Activated CD4-positive, alpha-beta memory T cell treated with anti-CD3 and anti-CD28 coated beads for 36 hours (primary cell): ENCODE measurements around the gene TSC22D3. TPM values are rescaled to one million over a fixed set of nuclear protein-coding genes. Genes with fewer than 3 reads are reported as not detected.
"Not testable (repeated sequence)": the region's sequence is repeated elsewhere in the genome, so short reads cannot be mapped to it uniquely, and the experiment has no call there.

Experiments
- CTCF ChIA-PET: fragments of 350-600 bp; sonication (Branson Sonifier 250); formaldehyde crosslinking; loops from one replicate; lab custom pipeline; 2021; ENCODE audit warnings: antibody characterized with exemption, inconsistent platforms; lab: Charles Lee
- POLR2A ChIA-PET: fragments of 350-600 bp; sonication (Branson Sonifier 250); formaldehyde crosslinking; loops from one replicate; lab custom pipeline; 2021; ENCODE audit warnings: antibody characterized with exemption; lab: Charles Lee
- DNase-seq: peaks from one replicate; pipeline ENCODE4 v3.0.0-alpha.2; 2020
- H3K27ac Mint-ChIP-seq: one replicate; pipeline ENCODE4 v1.8.0; 2021; ENCODE audit warnings: mixed read lengths
- H3K27me3 Mint-ChIP-seq: one replicate; pipeline ENCODE4 v1.8.0; 2021; ENCODE audit warnings: mixed read lengths
- H3K36me3 Mint-ChIP-seq: one replicate; pipeline ENCODE4 v1.8.0; 2021; ENCODE audit warnings: mixed read lengths
- H3K4me1 Mint-ChIP-seq: one replicate; pipeline ENCODE4 v1.8.0; 2021; ENCODE audit warnings: low read depth, mixed read lengths
- H3K4me3 Mint-ChIP-seq: one replicate; pipeline ENCODE4 v1.8.0; 2021; ENCODE audit warnings: mild to moderate bottlenecking, mixed read lengths
- H3K9me3 Mint-ChIP-seq: one replicate; pipeline ENCODE4 v1.8.0; 2021; ENCODE audit warnings: mixed read lengths
- intact Hi-C: fragments of 100-400 bp; cut with micrococcal nuclease; formaldehyde crosslinking; loops from one replicate; pipeline ENCODE4 v1.15.1; 2023
- total RNA-seq, 2 experiments: library from RNA; stranded (reverse); gene quantifications; one replicate each; pipeline ENCODE4 v1.2.3, GENCODE V29; 2021

The TSC22D3 gene
- total RNA-seq, 2 experiments from 2014 or later, result 26.0 to 28.2 TPM

GRCh38 chrX:107675365-107675654 lies 100.3 kb downstream of the TSC22D3 start:
- Mint-ChIP-seq H3K9me3 (no peaks in the 10 kb centered on the region), H3K27me3 (no peaks in the 10 kb centered on the region), H3K36me3 (no peaks in the 10 kb centered on the region), H3K4me3 (peak overlapping the region; percentile 86), H3K4me1 (peaks cover 61% of the 10 kb centered on the region), H3K27ac (peak overlapping the region; percentile 80)
- CTCF ChIA-PET, result interaction anchor here (10.6 kb wide), 1 partner anchor 41 kb away, joined by 275 read pairs; no protein-coding TSS in a partner anchor
- no peak for DNase-seq
- POLR2A ChIA-PET, result interaction anchor here (0.6 to 7.5 kb wide), 4 partner anchors 10 to 799 kb away, joined by 4 to 253 read pairs (median 8); partner anchors contain the start of gene PRPS1
- intact Hi-C loops, result loop anchor here (2.0 kb wide), 1 partner anchor 151 kb away; no protein-coding TSS in a partner anchor

GRCh38 chrX:107674480-107675364 lies 100.9 kb downstream of the TSC22D3 start:
- peak overlapping the region; percentile 80 for H3K27ac Mint-ChIP-seq
- peak overlapping the region; percentile 86 for H3K4me3 Mint-ChIP-seq
- H3K4me1 Mint-ChIP-seq, result peaks cover 56% of the 10 kb centered on the region
- H3K9me3 Mint-ChIP-seq, result no peaks in the 10 kb centered on the region
- POLR2A ChIA-PET, result interaction anchor here (0.6 to 7.5 kb wide), 5 partner anchors 11 to 798 kb away, joined by 4 to 253 read pairs (median 4); partner anchors contain the start of gene PRPS1
- H3K27me3 Mint-ChIP-seq, result no peaks in the 10 kb centered on the region
- peak; percentile 59 for DNase-seq
- H3K36me3 Mint-ChIP-seq, result no peaks in the 10 kb centered on the region
- CTCF ChIA-PET, result interaction anchor here (2.3 to 10.6 kb wide), 2 partner anchors 42 to 102 kb away, joined by 48 to 275 read pairs; partner anchors contain the start of genes NCBP2L and TSC22D3
- intact Hi-C loops, result loop anchor here (1.0 to 5.0 kb wide), 6 partner anchors 37 to 348 kb away; partner anchors contain the start of gene PRPS1

GRCh38 chrX:107673933-107674479 lies 101.6 kb downstream of the TSC22D3 start:
- peak; percentile 93 for DNase-seq
- H3K4me3 Mint-ChIP-seq, result peak overlapping the region; percentile 86
- POLR2A ChIA-PET, result interaction anchor here (1.0 to 7.5 kb wide), 7 partner anchors 12 to 152 kb away, joined by 3 to 253 read pairs (median 7); partner anchors contain the start of gene PRPS1
- peaks cover 52% of the 10 kb centered on the region for H3K4me1 Mint-ChIP-seq
- H3K36me3 Mint-ChIP-seq, result no peaks in the 10 kb centered on the region
- H3K9me3 Mint-ChIP-seq, result no peaks in the 10 kb centered on the region
- CTCF ChIA-PET, result interaction anchor here (1.1 to 10.6 kb wide), 8 partner anchors 19 to 220 kb away, joined by 3 to 275 read pairs (median 9); partner anchors contain the start of genes MID2, NCBP2L and TSC22D3
- no peaks in the 10 kb centered on the region for H3K27me3 Mint-ChIP-seq
- intact Hi-C loops, result loop anchor here (1.0 to 5.0 kb wide), 9 partner anchors 37 to 348 kb away; partner anchors contain the start of genes NCBP2L and PRPS1
- H3K27ac Mint-ChIP-seq, result peak overlapping the region; percentile 83

- no peaks in the 10 kb centered on the region for H3K27me3 Mint-ChIP-seq
- ChIA-PET CTCF (interaction anchor here (0.5 to 10.6 kb wide), 22 partner anchors 10 to 1236 kb away, joined by 3 to 275 read pairs (median 4); partner anchors contain the start of genes MID2, NCBP2L and TSC22D3), POLR2A (interaction anchor here (1.0 to 7.5 kb wide), 8 partner anchors 12 to 153 kb away, joined by 3 to 253 read pairs (median 6); partner anchors contain the start of genes PRPS1 and TSC22D3)
- H3K36me3 Mint-ChIP-seq, result no peaks in the 10 kb centered on the region
- no peak for DNase-seq
- H3K27ac Mint-ChIP-seq, result peak overlapping the region; percentile 83
- peaks cover 47% of the 10 kb centered on the region for H3K4me1 Mint-ChIP-seq
- H3K4me3 Mint-ChIP-seq, result peak overlapping the region; percentile 51
- H3K9me3 Mint-ChIP-seq, result no peaks in the 10 kb centered on the region
- intact Hi-C loops, result loop anchor here (1.0 to 5.0 kb wide), 5 partner anchors 44 to 349 kb away; partner anchors contain the start of gene NCBP2L
Observed at GRCh38 chrX:107673431-107673830, 102.2 kb downstream of the TSC22D3 start.

GRCh38 chrX:107672955-107673378 lies 102.6 kb downstream of the TSC22D3 start:
- POLR2A ChIA-PET, result interaction anchor here (0.7 to 7.5 kb wide), 8 partner anchors 11 to 153 kb away, joined by 3 to 253 read pairs (median 6); partner anchors contain the start of genes PRPS1 and TSC22D3
- intact Hi-C loops, result loop anchor here (1.0 to 5.0 kb wide), 5 partner anchors 44 to 349 kb away; partner anchors contain the start of gene NCBP2L
- Mint-ChIP-seq H3K27me3 (no peaks in the 10 kb centered on the region), H3K4me1 (peaks cover 42% of the 10 kb centered on the region), H3K36me3 (no peaks in the 10 kb centered on the region), H3K4me3 (peak overlapping the region; percentile 51), H3K9me3 (no peaks in the 10 kb centered on the region), H3K27ac (peak overlapping the region; percentile 83)
- peak; percentile 88 for DNase-seq
- CTCF ChIA-PET, result interaction anchor here (0.5 to 10.6 kb wide), 29 partner anchors 9 to 1236 kb away, joined by 3 to 275 read pairs (median 4); partner anchors contain the start of genes MID2, NCBP2L and TSC22D3

GRCh38 chrX:107671256-107671655 lies 104.3 kb downstream of the TSC22D3 start:
- CTCF ChIA-PET, result interaction anchor here (1.5 to 10.6 kb wide), 2 partner anchors 45 to 106 kb away, joined by 3 to 275 read pairs; partner anchors contain the start of gene NCBP2L
- H3K9me3 Mint-ChIP-seq, H3K4me3 Mint-ChIP-seq, H3K27me3 Mint-ChIP-seq, H3K27ac Mint-ChIP-seq, DNase-seq, H3K36me3 Mint-ChIP-seq: not testable (repeated sequence)
- peaks cover 46% of the 10 kb centered on the region for H3K4me1 Mint-ChIP-seq
- POLR2A ChIA-PET, result interaction anchor here (0.5 kb wide), 1 partner anchor 100 kb away, joined by 4 read pairs; no protein-coding TSS in a partner anchor
- intact Hi-C loops, result loop anchor here (5.0 kb wide), 2 partner anchors 221 to 351 kb away; no protein-coding TSS in a partner anchor

GRCh38 chrX:107669885-107670628 lies 105.5 kb downstream of the TSC22D3 start:
- H3K27ac Mint-ChIP-seq, result no peak overlapping the region
- no peak overlapping the region for H3K4me3 Mint-ChIP-seq
- H3K36me3 Mint-ChIP-seq, result no peaks in the 10 kb centered on the region
- H3K27me3 Mint-ChIP-seq, result no peaks in the 10 kb centered on the region
- CTCF ChIA-PET, result interaction anchor here (0.8 to 10.6 kb wide), 3 partner anchors 14 to 107 kb away, joined by 3 to 275 read pairs (median 3); partner anchors contain the start of gene NCBP2L
- no peaks in the 10 kb centered on the region for H3K9me3 Mint-ChIP-seq
- intact Hi-C loops, result loop anchor here (5.0 kb wide), 2 partner anchors 222 to 352 kb away; no protein-coding TSS in a partner anchor
- peaks cover 36% of the 10 kb centered on the region for H3K4me1 Mint-ChIP-seq
- POLR2A ChIA-PET, result interaction anchor here (0.6 kb wide), 1 partner anchor 208 kb away, joined by 3 read pairs; no protein-coding TSS in a partner anchor
- DNase-seq, result no peak

GRCh38 chrX:107669261-107669660 lies 106.3 kb downstream of the TSC22D3 start:
- ChIA-PET POLR2A (no interaction called here), CTCF (interaction anchor here (0.8 to 10.6 kb wide), 3 partner anchors 10 to 47 kb away, joined by 3 to 275 read pairs (median 3); no protein-coding TSS in a partner anchor)
- intact Hi-C loops, result no loop called here
- no peak for DNase-seq
- no peak overlapping the region for H3K27ac Mint-ChIP-seq
- no peak overlapping the region for H3K4me3 Mint-ChIP-seq
- H3K9me3 Mint-ChIP-seq, result no peaks in the 10 kb centered on the region
- H3K27me3 Mint-ChIP-seq, result no peaks in the 10 kb centered on the region
- peaks cover 28% of the 10 kb centered on the region for H3K4me1 Mint-ChIP-seq
- no peaks in the 10 kb centered on the region for H3K36me3 Mint-ChIP-seq

- H3K4me1 Mint-ChIP-seq, result peaks cover 26% of the 10 kb centered on the region
- intact Hi-C loops, DNase-seq, H3K36me3 Mint-ChIP-seq, H3K27ac Mint-ChIP-seq, POLR2A ChIA-PET, H3K27me3 Mint-ChIP-seq, H3K4me3 Mint-ChIP-seq, H3K9me3 Mint-ChIP-seq: not testable (repeated sequence)
- CTCF ChIA-PET, result interaction anchor here (1.1 kb wide), 1 partner anchor 9 kb away, joined by 3 read pairs; no protein-coding TSS in a partner anchor
Observed at GRCh38 chrX:107668710-107669109, 106.9 kb downstream of the TSC22D3 start.

GRCh38 chrX:107667426-107667825 lies 108.2 kb downstream of the TSC22D3 start:
- CTCF ChIA-PET, result interaction anchor here (1.0 kb wide), 1 partner anchor 11 kb away, joined by 3 read pairs; no protein-coding TSS in a partner anchor
- POLR2A ChIA-PET, result no interaction called here
- H3K4me1 Mint-ChIP-seq, result peaks cover 16% of the 10 kb centered on the region
- no peak overlapping the region for H3K27ac Mint-ChIP-seq
- no peaks in the 10 kb centered on the region for H3K27me3 Mint-ChIP-seq
- intact Hi-C loops, result no loop called here
- no peak overlapping the region for H3K4me3 Mint-ChIP-seq
- no peaks in the 10 kb centered on the region for H3K9me3 Mint-ChIP-seq
- no peaks in the 10 kb centered on the region for H3K36me3 Mint-ChIP-seq
- DNase-seq, result no peak
